ENCODE data around the gene OR5AK2. TPM values are rescaled to one million over a fixed set of nuclear protein-coding genes. Genes with fewer than 3 reads are reported as not detected.
"Not testable (repeated sequence)": the region's sequence is repeated elsewhere in the genome, so short reads cannot be mapped to it uniquely, and the experiment has no call there.

The OR5AK2 gene, protein sequence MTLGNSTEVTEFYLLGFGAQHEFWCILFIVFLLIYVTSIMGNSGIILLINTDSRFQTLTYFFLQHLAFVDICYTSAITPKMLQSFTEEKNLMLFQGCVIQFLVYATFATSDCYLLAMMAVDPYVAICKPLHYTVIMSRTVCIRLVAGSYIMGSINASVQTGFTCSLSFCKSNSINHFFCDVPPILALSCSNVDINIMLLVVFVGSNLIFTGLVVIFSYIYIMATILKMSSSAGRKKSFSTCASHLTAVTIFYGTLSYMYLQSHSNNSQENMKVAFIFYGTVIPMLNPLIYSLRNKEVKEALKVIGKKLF
- not detected in 2 replicates for total RNA-seq (2022)
- Bru-seq, nascent RNA = not detected
- BruChase-seq, experiment 1, labeled RNA remaining after a 6-hour chase = not detected
- BruChase-seq, experiment 2, labeled RNA remaining after a 2-hour chase = not detected
- long read RNA-seq = 0 reads

DNA sequence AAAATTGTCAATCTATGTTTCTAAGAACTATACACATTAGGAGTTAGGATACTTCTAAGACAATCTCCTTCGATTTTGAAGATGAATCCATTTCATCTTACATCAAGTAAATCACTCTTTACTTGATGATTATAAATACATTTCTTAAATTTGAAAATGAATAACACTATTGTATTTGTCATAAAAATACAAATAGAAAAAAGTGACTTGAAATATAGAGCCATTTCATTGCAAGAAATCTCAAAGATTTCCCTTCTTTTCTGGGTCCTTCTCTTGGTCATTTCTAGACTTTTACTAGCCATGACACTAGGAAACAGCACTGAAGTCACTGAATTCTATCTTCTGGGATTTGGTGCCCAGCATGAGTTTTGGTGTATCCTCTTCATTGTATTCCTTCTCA, at the start of gene OR5AK2:
Gene OR5AK2, plus strand, starts transcription at position 301 of the 400 bp plus-strand sequence. Its CDS starts 0 bp downstream, at position 301.
- Mint-ChIP-seq H3K27ac (ENCODE audit: low read depth, unreplicated experiment) (no peak within 1 kb of the TSS), H3K36me3 (ENCODE audit: insufficient read depth, unreplicated experiment) (no peaks in the 10 kb centered on the region), H3K9me3 (ENCODE audit: unreplicated experiment) (peaks cover 8% of the 10 kb centered on the region), H3K27me3 (ENCODE audit: insufficient read depth, unreplicated experiment) (no peaks in the 10 kb centered on the region), H3K4me3 (ENCODE audit: unreplicated experiment) (no peak within 1 kb of the TSS), H3K4me1 (ENCODE audit: insufficient read depth, unreplicated experiment) (no peaks in the 10 kb centered on the region)
- ChIA-PET POLR2A (no interaction called here), CTCF (no interaction called here)
- TF ChIP-seq, protein P1, sequence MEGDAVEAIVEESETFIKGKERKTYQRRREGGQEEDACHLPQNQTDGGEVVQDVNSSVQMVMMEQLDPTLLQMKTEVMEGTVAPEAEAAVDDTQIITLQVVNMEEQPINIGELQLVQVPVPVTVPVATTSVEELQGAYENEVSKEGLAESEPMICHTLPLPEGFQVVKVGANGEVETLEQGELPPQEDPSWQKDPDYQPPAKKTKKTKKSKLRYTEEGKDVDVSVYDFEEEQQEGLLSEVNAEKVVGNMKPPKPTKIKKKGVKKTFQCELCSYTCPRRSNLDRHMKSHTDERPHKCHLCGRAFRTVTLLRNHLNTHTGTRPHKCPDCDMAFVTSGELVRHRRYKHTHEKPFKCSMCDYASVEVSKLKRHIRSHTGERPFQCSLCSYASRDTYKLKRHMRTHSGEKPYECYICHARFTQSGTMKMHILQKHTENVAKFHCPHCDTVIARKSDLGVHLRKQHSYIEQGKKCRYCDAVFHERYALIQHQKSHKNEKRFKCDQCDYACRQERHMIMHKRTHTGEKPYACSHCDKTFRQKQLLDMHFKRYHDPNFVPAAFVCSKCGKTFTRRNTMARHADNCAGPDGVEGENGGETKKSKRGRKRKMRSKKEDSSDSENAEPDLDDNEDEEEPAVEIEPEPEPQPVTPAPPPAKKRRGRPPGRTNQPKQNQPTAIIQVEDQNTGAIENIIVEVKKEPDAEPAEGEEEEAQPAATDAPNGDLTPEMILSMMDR (IDR thresholded peaks at IDR 0.05; ENCODE audit: unreplicated experiment) = no peak
- no peak for DNase-seq (ENCODE audit: unreplicated experiment)
- intact Hi-C loops (cut with micrococcal nuclease) = no loop called here
- BruUV-seq (replicated peaks) = no TSS peak

DNA sequence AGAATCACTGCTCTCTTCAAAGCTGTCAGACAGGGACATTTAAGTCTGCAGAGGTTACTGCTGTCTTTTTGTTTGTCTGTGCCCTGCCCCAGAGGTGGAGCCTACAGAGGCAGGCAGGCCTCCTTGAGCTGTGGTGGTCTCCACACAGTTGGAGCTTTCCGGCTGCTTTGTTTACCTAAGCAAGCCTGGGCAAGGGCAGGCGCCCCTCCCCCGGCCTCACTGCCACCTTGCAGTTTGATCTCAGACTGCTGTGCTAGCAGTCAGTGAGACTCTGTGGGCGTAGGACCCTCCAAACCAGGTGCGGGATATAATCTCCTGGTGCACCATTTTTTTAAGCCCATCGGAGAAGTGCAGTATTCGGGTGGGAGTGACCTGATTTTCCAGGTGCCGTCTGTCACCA, 43.2 kb upstream of the OR5AK2 start:
- H3K27me3 Mint-ChIP-seq (ENCODE audit: insufficient read depth, unreplicated experiment); BruUV-seq (replicated peaks); H3K4me3 Mint-ChIP-seq (ENCODE audit: unreplicated experiment); H3K36me3 Mint-ChIP-seq (ENCODE audit: insufficient read depth, unreplicated experiment); DNase-seq (ENCODE audit: unreplicated experiment); H3K4me1 Mint-ChIP-seq (ENCODE audit: insufficient read depth, unreplicated experiment); CTCF ChIA-PET; intact Hi-C loops (cut with micrococcal nuclease); H3K27ac Mint-ChIP-seq (ENCODE audit: low read depth, unreplicated experiment): not testable (repeated sequence)
- POLR2A ChIA-PET = interaction anchor here (0.6 kb wide), 1 partner anchor 353 kb away, joined by 3 read pairs; no protein-coding TSS in a partner anchor
- H3K9me3 Mint-ChIP-seq (ENCODE audit: unreplicated experiment) = peaks cover 26% of the 10 kb centered on the region

DNA sequence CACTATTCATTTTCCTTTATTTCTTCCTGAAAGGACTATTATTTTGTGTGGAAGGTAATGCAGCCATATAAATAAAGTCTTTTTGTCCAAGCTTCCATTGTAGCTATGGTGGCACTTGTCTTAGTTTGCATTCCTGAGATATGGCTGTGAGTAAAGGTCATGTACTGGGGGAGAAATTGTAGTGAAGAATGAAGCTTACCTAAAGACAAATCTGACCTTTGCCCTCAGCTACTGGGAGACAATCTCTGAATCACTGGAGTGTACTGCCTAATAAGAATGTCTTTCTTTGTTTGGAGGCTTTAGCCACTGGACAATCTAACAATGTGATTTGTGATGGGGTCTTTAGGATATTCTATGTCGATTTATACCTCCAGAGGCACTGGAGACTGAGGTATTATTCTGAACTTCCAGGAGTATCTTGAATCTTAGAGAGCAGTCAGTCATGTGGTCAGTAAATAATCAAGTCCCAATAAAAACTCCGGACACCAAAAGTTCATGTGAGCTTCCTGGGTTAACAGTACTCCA, 39.7 kb upstream of the OR5AK2 start:
- TF ChIP-seq, protein P1 (IDR thresholded peaks at IDR 0.05; ENCODE audit: unreplicated experiment) = no peak
- Mint-ChIP-seq H3K36me3 (ENCODE audit: insufficient read depth, unreplicated experiment) (no peaks in the 10 kb centered on the region), H3K4me3 (ENCODE audit: unreplicated experiment) (no peak overlapping the region), H3K4me1 (ENCODE audit: insufficient read depth, unreplicated experiment) (no peaks in the 10 kb centered on the region), H3K9me3 (ENCODE audit: unreplicated experiment) (peaks cover 30% of the 10 kb centered on the region), H3K27ac (ENCODE audit: low read depth, unreplicated experiment) (no peak overlapping the region), H3K27me3 (ENCODE audit: insufficient read depth, unreplicated experiment) (no peaks in the 10 kb centered on the region)
- no peak for DNase-seq (ENCODE audit: unreplicated experiment)
- intact Hi-C loops (cut with micrococcal nuclease) = no loop called here
- ChIA-PET CTCF (interaction anchor here (0.8 to 1.0 kb wide), 2 partner anchors 20 to 34 kb away, joined by 3 read pairs; no protein-coding TSS in a partner anchor), POLR2A (interaction anchor here (0.5 kb wide), 1 partner anchor 107 kb away, joined by 3 read pairs; no protein-coding TSS in a partner anchor)
- no TSS peak for BruUV-seq (replicated peaks)

DNA sequence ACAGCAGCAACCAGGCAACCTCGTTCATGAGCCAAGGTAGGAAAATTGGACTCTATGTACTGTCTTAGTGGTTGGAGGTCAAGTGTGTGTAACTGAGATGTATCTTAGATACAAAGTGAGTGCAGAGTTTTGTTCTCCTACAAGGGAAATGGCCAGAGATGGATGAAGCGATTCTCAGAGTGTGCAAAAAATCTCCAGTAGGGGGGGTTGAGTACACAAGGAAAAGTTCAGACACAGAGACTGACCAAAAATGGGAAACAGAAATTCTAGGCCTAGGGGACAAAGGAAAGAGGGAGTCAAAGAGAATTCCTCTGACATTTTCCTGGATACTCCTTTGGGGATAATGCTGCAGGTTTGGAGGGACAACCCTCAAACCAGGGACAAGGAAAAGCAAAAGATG, 38.2 kb upstream of the OR5AK2 start:
- ChIA-PET CTCF (no interaction called here), POLR2A (no interaction called here)
- BruUV-seq (replicated peaks) = no TSS peak
- no peak for DNase-seq (ENCODE audit: unreplicated experiment)
- Mint-ChIP-seq H3K27ac (ENCODE audit: low read depth, unreplicated experiment) (no peak overlapping the region), H3K36me3 (ENCODE audit: insufficient read depth, unreplicated experiment) (no peaks in the 10 kb centered on the region), H3K9me3 (ENCODE audit: unreplicated experiment) (peaks cover 20% of the 10 kb centered on the region), H3K27me3 (ENCODE audit: insufficient read depth, unreplicated experiment) (no peaks in the 10 kb centered on the region), H3K4me1 (ENCODE audit: insufficient read depth, unreplicated experiment) (no peaks in the 10 kb centered on the region), H3K4me3 (ENCODE audit: unreplicated experiment) (no peak overlapping the region)
- intact Hi-C loops (cut with micrococcal nuclease) = no loop called here
- TF ChIP-seq, protein P1 (IDR thresholded peaks at IDR 0.05; ENCODE audit: unreplicated experiment) = no peak

DNA sequence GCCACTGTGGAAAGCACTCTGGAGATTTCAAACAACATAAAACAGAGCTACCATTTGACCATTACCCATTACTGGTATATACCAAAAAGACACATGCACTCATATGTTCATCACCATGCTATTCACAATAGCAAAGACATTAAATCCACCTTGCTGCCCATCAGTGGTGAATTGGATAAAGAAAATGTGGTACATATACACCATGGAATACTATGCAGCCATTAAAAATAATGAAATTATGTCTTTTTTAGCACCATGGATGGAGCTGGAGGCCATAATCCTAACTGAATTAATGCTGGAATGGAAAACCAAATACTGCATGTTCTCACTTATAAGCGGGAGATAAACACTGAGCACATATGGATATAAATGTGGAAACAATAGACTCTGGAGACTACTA, 34.8 kb upstream of the OR5AK2 start:
- H3K36me3 Mint-ChIP-seq (ENCODE audit: insufficient read depth, unreplicated experiment); DNase-seq (ENCODE audit: unreplicated experiment); CTCF ChIA-PET; intact Hi-C loops (cut with micrococcal nuclease); H3K27ac Mint-ChIP-seq (ENCODE audit: low read depth, unreplicated experiment); H3K4me3 Mint-ChIP-seq (ENCODE audit: unreplicated experiment); H3K4me1 Mint-ChIP-seq (ENCODE audit: insufficient read depth, unreplicated experiment); POLR2A ChIA-PET; BruUV-seq (replicated peaks); H3K27me3 Mint-ChIP-seq (ENCODE audit: insufficient read depth, unreplicated experiment): not testable (repeated sequence)
- peaks cover 12% of the 10 kb centered on the region for H3K9me3 Mint-ChIP-seq (ENCODE audit: unreplicated experiment)
